CD4-positive, alpha-beta T cell treated with Interleukin-6 at 100 ng/mL for 8 hours (primary cell): ENCODE results near the gene CWF19L2.
"Not testable (repeated sequence)": the region's sequence is repeated elsewhere in the genome, so short reads cannot be mapped to it uniquely, and the experiment has no call there.

Experiments used
- DNase-seq: peaks from one replicate; pipeline ENCODE4 v3.0.0-alpha.2; 2020; ENCODE audit warnings: mixed read lengths, low spot score

The CWF19L2 gene

GRCh38 chr11:107457558-107458271 lies at the start of gene CWF19L2:
Gene CWF19L2, minus strand, starts transcription at chr11:107457825. Its CDS starts 9 bp downstream, at chr11:107457816.
- peak; percentile 92 for DNase-seq

- DNase-seq = no peak
Observed at GRCh38 chr11:107505647-107506225, 48.1 kb upstream of the CWF19L2 start.

GRCh38 chr11:107504981-107505380 lies 47.4 kb upstream of the CWF19L2 start:
- no peak for DNase-seq

- DNase-seq = no peak
Observed at GRCh38 chr11:107501713-107502112, 44.1 kb upstream of the CWF19L2 start.

- DNase-seq = not testable (repeated sequence)
Observed at GRCh38 chr11:107497371-107497770, 39.7 kb upstream of the CWF19L2 start.

GRCh38 chr11:107496011-107496410 lies 38.4 kb upstream of the CWF19L2 start:
- no peak for DNase-seq

- DNase-seq = no peak
Observed at GRCh38 chr11:107494055-107494454, 36.4 kb upstream of the CWF19L2 start.

- DNase-seq = no peak
Observed at GRCh38 chr11:107493117-107493516, 35.5 kb upstream of the CWF19L2 start.

GRCh38 chr11:107490836-107491235 lies 33.2 kb upstream of the CWF19L2 start:
- DNase-seq = no peak

- no peak for DNase-seq
Observed at GRCh38 chr11:107482234-107482633, 24.6 kb upstream of the CWF19L2 start.

- DNase-seq = no peak
Observed at GRCh38 chr11:107478922-107479321, 21.3 kb upstream of the CWF19L2 start.

GRCh38 chr11:107477820-107478219 lies 20.2 kb upstream of the CWF19L2 start:
- DNase-seq = no peak

GRCh38 chr11:107473792-107474191 lies 16.2 kb upstream of the CWF19L2 start:
- DNase-seq = no peak

GRCh38 chr11:107472966-107473365 lies 15.3 kb upstream of the CWF19L2 start:
- DNase-seq = no peak

- DNase-seq = no peak
Observed at GRCh38 chr11:107468596-107468995, 11.0 kb upstream of the CWF19L2 start.

- no peak for DNase-seq
Observed at GRCh38 chr11:107467696-107468095, 10.1 kb upstream of the CWF19L2 start.

- DNase-seq = not testable (repeated sequence)
Observed at GRCh38 chr11:107466275-107466866, 8.7 kb upstream of the CWF19L2 start.

GRCh38 chr11:107457205-107457557 lies 444 bp downstream of the CWF19L2 start:
- no peak for DNase-seq

GRCh38 chr11:107453594-107454286 lies 3.9 kb downstream of the CWF19L2 start:
- no peak for DNase-seq

- DNase-seq = no peak
Observed at GRCh38 chr11:107446822-107447431, 10.7 kb downstream of the CWF19L2 start.

GRCh38 chr11:107442715-107443215 lies 14.9 kb downstream of the CWF19L2 start:
- no peak for DNase-seq

- DNase-seq = no peak
Observed at GRCh38 chr11:107439586-107440167, 17.9 kb downstream of the CWF19L2 start.
